Transverse colon (tissue), 4 donors: ENCODE measurements around the gene DCTN2. TPM values are rescaled to one million over a fixed set of nuclear protein-coding genes. Genes with fewer than 3 reads are reported as not detected.
A peak's percentile ranks its signal among the peaks of the same experiment; 100 is the strongest.

Source experiments
- DNase-seq: peaks from one replicate; pipeline ENCODE4 v3.0.0-alpha.2; 2019
- H3K27ac ChIP-seq, 4 donors: fragments of 200-600 bp; sonication (generic); 2 replicates each; pipeline ENCODE4 v1.5.1; 2016 to 2018; ENCODE audit warnings: inconsistent platforms in 4 of 4
- H3K27me3 ChIP-seq: fragments of 200-600 bp; sonication (generic); 2 replicates; pipeline ENCODE4 v1.5.1; 2017; ENCODE audit warnings: inconsistent platforms
- H3K36me3 ChIP-seq, 4 donors: fragments of 200-600 bp; sonication (generic); 2 replicates each; pipeline ENCODE4 v1.5.1; 2017 to 2019; ENCODE audit warnings: inconsistent platforms in 4 of 4
- H3K4me1 ChIP-seq, 4 donors: fragments of 200-600 bp; sonication (generic); 2 replicates each; pipeline ENCODE4 v1.5.1; 2017 to 2020; ENCODE audit warnings: inconsistent platforms in 4 of 4
- H3K4me3 ChIP-seq, 4 donors: fragments of 200-600 bp; sonication (generic); 1 replicate in 1 of 4; 2 replicates in 3 of 4; pipeline versions ENCODE4 v1.5.1 to v1.6.1; 2017 to 2019; ENCODE audit warnings: inconsistent platforms in 4 of 4
- H3K9me3 ChIP-seq, 2 donors: fragments of 200-600 bp; sonication (generic); 2 replicates each; pipeline ENCODE4 v1.5.1; 2017 to 2019; ENCODE audit warnings: inconsistent platforms in 2 of 2
- CTCF ChIP-seq, 5 experiments: fragments of 200-600 bp in 3 of 5; fragments of 450-650 bp in 2 of 5; sonication (generic) in 3 of 5; IDR thresholded peaks; 1 replicate in 2 of 5; 2 replicates in 3 of 5; pipeline ENCODE4 v1.5.1; 2016 to 2017; ENCODE audit warnings: antibody characterized with exemption in 5 of 5, inconsistent platforms in 3 of 5, mild to moderate bottlenecking in 2 of 5, moderate library complexity in 1 of 5
- EP300 ChIP-seq: sonication (generic); formaldehyde crosslinking; IDR thresholded peaks from one replicate; pipeline ENCODE4 v1.6.1; 2017; ENCODE audit warnings: antibody characterized with exemption, low read depth
- POLR2A ChIP-seq: fragments of 450-650 bp; IDR thresholded peaks from one replicate; pipeline ENCODE4 v1.6.1; 2016; ENCODE audit warnings: antibody characterized with exemption, mild to moderate bottlenecking, moderate library complexity
- POLR2AphosphoS5 ChIP-seq, 3 donors: sonication (generic); formaldehyde crosslinking; IDR thresholded peaks; one replicate each; pipeline ENCODE4 v1.6.1; 2016; ENCODE audit warnings: antibody characterized with exemption in 3 of 3
- WGBS, 2 donors: methylation state at CpG; one replicate each; pipeline ENCODE4 v1.1.5; 2018; ENCODE audit warnings: low coverage in 1 of 2; 5-methylcytosine and 5-hydroxymethylcytosine counted together
- in situ Hi-C, 4 donors: fragments of 200-750 bp; cut with MboI; loops; one replicate each; pipeline versions ENCODE4 v1.15.0 to v1.15.1; 2017; ENCODE audit warnings: low sequenced_read_pairs in 3 of 4, low pct_ligation_motif_present in 1 of 4, low pct_unique_long_range_greater_than_20kb in 1 of 4
- intact Hi-C: fragments of 100-400 bp; cut with DNase I; formaldehyde crosslinking; loops from one replicate; pipeline ENCODE4 v1.15.1; 2023; ENCODE audit warnings: low total_unique reads
- small RNA-seq, 4 donors: library from RNA; depleted of rRNA; stranded (forward); fragments of <200 nt; gene quantifications; one replicate each; pipeline ENCODE3, GENCODE V24; 2016
- total RNA-seq, 4 donors: library from RNA; depleted of rRNA; stranded (reverse); fragments of >200 nt; gene quantifications; one replicate each; pipeline ENCODE4 v1.1.0, GENCODE V29; 2016

DCTN2 gene
- total RNA-seq, 4 donors from 2014 or later, result 154 to 344 (median 175) TPM

- Histone ChIP-seq H3K36me3 (peaks cover 0 to 17% (median 8%) of the 10 kb centered on the region in 4 donors), H3K4me1 (peaks cover 8 to 16% (median 14%) of the 10 kb centered on the region in 4 donors), H3K27ac (peak overlapping the region; percentile 34 to 91 (median 84)), H3K9me3 (no peaks in the 10 kb centered on the region), H3K4me3 (peak overlapping the region in 3 of 4 donors; percentile 63 to 81 (median 66)), H3K27me3 (peaks cover 6% of the 10 kb centered on the region)
- intact Hi-C loops, result no loop called here
- 87 to 97% methylated on average over 13 to 27 of the region's 27 CpGs for WGBS, 2 donors
- in situ Hi-C loops, result no loop called here
- TF ChIP-seq EP300 (no peak), POLR2A (no peak), POLR2AphosphoS5 (IDR thresholded peaks at IDR 0.05) (no peak), CTCF (IDR thresholded peaks at IDR 0.05) (no peak)
- no peak for DNase-seq
Observed at GRCh38 chr12:57487055-57487596, 59.9 kb downstream of the DCTN2 start.

GRCh38 chr12:57485695-57486094 is 61.3 kb downstream of the DCTN2 start:
- H3K27me3 ChIP-seq, result peaks cover 14% of the 10 kb centered on the region
- no peak for TF ChIP-seq POLR2A
- no peak for TF ChIP-seq CTCF (IDR thresholded peaks at IDR 0.05)
- TF ChIP-seq POLR2AphosphoS5 (IDR thresholded peaks at IDR 0.05), result no peak
- no peak for TF ChIP-seq EP300
- DNase-seq, result no peak
- no peak overlapping the region for H3K27ac ChIP-seq
- in situ Hi-C loops, result no loop called here
- no peaks in the 10 kb centered on the region for H3K9me3 ChIP-seq
- no peak overlapping the region for H3K4me3 ChIP-seq
- intact Hi-C loops, result no loop called here
- peaks cover 8 to 17% (median 14%) of the 10 kb centered on the region in 4 donors for H3K4me1 ChIP-seq
- peaks cover 0 to 10% (median 3%) of the 10 kb centered on the region in 4 donors for H3K36me3 ChIP-seq

GRCh38 chr12:57483466-57483865 is 63.5 kb downstream of the DCTN2 start:
- in situ Hi-C loops (no loop called here), intact Hi-C loops (no loop called here)
- Histone ChIP-seq H3K27ac (no peak overlapping the region), H3K36me3 (no peaks in the 10 kb centered on the region), H3K27me3 (peaks cover 34% of the 10 kb centered on the region), H3K9me3 (no peaks in the 10 kb centered on the region), H3K4me1 (peaks cover 0 to 20% (median 4%) of the 10 kb centered on the region in 4 donors), H3K4me3 (no peak overlapping the region)
- DNase-seq, result no peak
- TF ChIP-seq CTCF (IDR thresholded peaks at IDR 0.05) (no peak), POLR2A (no peak), POLR2AphosphoS5 (IDR thresholded peaks at IDR 0.05) (no peak), EP300 (no peak)
- 60 to 62% methylated on average over 3 to 5 of the region's 5 CpGs for WGBS, 2 donors

GRCh38 chr12:57481671-57482070 is 65.3 kb downstream of the DCTN2 start:
- Histone ChIP-seq H3K27me3 (peaks cover 50% of the 10 kb centered on the region), H3K9me3 (no peaks in the 10 kb centered on the region), H3K36me3 (no peaks in the 10 kb centered on the region), H3K4me1 (peaks cover 0 to 14% (median 0%) of the 10 kb centered on the region in 4 donors), H3K27ac (no peak overlapping the region), H3K4me3 (no peak overlapping the region)
- TF ChIP-seq CTCF (IDR thresholded peaks at IDR 0.05) (no peak), POLR2A (no peak), POLR2AphosphoS5 (IDR thresholded peaks at IDR 0.05) (no peak), EP300 (no peak)
- WGBS, 2 donors, result 65% methylated on average over 1 of the region's 1 CpG; no CpG with 5 or more reads in 1 of the 2 donors
- intact Hi-C loops (no loop called here), in situ Hi-C loops (no loop called here)
- no peak for DNase-seq

Small RNA genes within 50 kb of the gene (small RNA-seq; reads per million reads assigned to genes)
- gene MIR616, result 0 to 0.18 (median 0.07) reads per million in 4 donors

Other genes with a start within 250 kb of the DCTN2 start
- 10 to 100 TPM; 26.3 to 56.9 (median 33.3) TPM for gene R3HDM2, start 116.1 kb downstream of the DCTN2 start, total RNA-seq
- gene INHBC, start 112.4 kb downstream of the DCTN2 start, total RNA-seq, result not detected
- not detected for gene INHBE, start 91.9 kb downstream of the DCTN2 start, total RNA-seq
- 1 to 10 TPM in 1 of 4 donors, under 1 TPM in 2, not detected in 1; 0.41 to 1.2 (median 0.79) TPM for gene GLI1, start 87.4 kb downstream of the DCTN2 start, total RNA-seq
- 10 to 100 TPM in 3 of 4 donors, not detected in 1; 11.7 to 87.2 (median 27.3) TPM for gene ARHGAP9, start 67.3 kb downstream of the DCTN2 start, total RNA-seq
- 100 to 1,000 TPM in 2 of 4 donors, 10 to 100 TPM in 2; 39.0 to 184 (median 103) TPM for gene MARS1, start 59.1 kb downstream of the DCTN2 start, total RNA-seq
- gene DDIT3, start 26.7 kb downstream of the DCTN2 start, total RNA-seq, result 100 to 1,000 TPM in 2 of 4 donors, 10 to 100 TPM in 2; 27.6 to 338 (median 67.6) TPM
- 100 to 1,000 TPM in 1 of 4 donors, 10 to 100 TPM in 3; 36.6 to 155 (median 51.0) TPM for gene MBD6, start 24.4 kb downstream of the DCTN2 start, total RNA-seq
- gene KIF5A, start 2.9 kb upstream of the DCTN2 start, total RNA-seq, result 1 to 10 TPM; 1.3 to 6.2 (median 1.6) TPM
- 100 to 1,000 TPM in 1 of 4 donors, 10 to 100 TPM in 3; 38.4 to 308 (median 45.8) TPM for gene PIP4K2C, start 44.0 kb upstream of the DCTN2 start, total RNA-seq
- 10 to 100 TPM in 1 of 4 donors, 1 to 10 TPM in 3; 8.0 to 10.9 (median 9.6) TPM for gene DTX3, start 57.6 kb upstream of the DCTN2 start, total RNA-seq
- gene ARHGEF25, start 64.2 kb upstream of the DCTN2 start, total RNA-seq, result 10 to 100 TPM in 3 of 4 donors, 1 to 10 TPM in 1; 6.6 to 35.9 (median 15.3) TPM
- gene B4GALNT1, start 86.0 kb upstream of the DCTN2 start, total RNA-seq, result 1 to 10 TPM in 2 of 4 donors, under 1 TPM in 1, not detected in 1; 0.68 to 6.4 (median 2.1) TPM
- 100 to 1,000 TPM; 187 to 362 (median 249) TPM for gene OS9, start 146.9 kb upstream of the DCTN2 start, total RNA-seq
- 100 to 1,000 TPM in 1 of 4 donors, 1 to 10 TPM in 3; 1.2 to 125 (median 5.6) TPM for gene AGAP2, start 191.6 kb upstream of the DCTN2 start, total RNA-seq
- gene TSPAN31, start 197.8 kb upstream of the DCTN2 start, total RNA-seq, result 10 to 100 TPM; 20.6 to 73.3 (median 42.8) TPM
- gene CDK4, start 205.1 kb upstream of the DCTN2 start, total RNA-seq, result 100 to 1,000 TPM in 1 of 4 donors, 10 to 100 TPM in 3; 20.9 to 194 (median 47.8) TPM
- 10 to 100 TPM in 2 of 4 donors, 1 to 10 TPM in 2; 1.5 to 24.1 (median 9.5) TPM for gene MARCHF9, start 207.9 kb upstream of the DCTN2 start, total RNA-seq
- gene CYP27B1, start 219.9 kb upstream of the DCTN2 start, total RNA-seq, result 1 to 10 TPM in 2 of 4 donors, under 1 TPM in 1, not detected in 1; 0.40 to 2.5 (median 2.3) TPM
- gene METTL1, start 224.9 kb upstream of the DCTN2 start, total RNA-seq, result 1 to 10 TPM; 4.1 to 7.1 (median 4.5) TPM
- 1 to 10 TPM; 1.9 to 6.7 (median 4.3) TPM for gene EEF1AKMT3, start 225.4 kb upstream of the DCTN2 start, total RNA-seq
- 10 to 100 TPM in 3 of 4 donors, 1 to 10 TPM in 1; 1.4 to 23.2 (median 18.9) TPM for gene TSFM, start 235.6 kb upstream of the DCTN2 start, total RNA-seq